Measurements from ENCODE around the gene MAP3K12. TPM values are rescaled to one million over a fixed set of nuclear protein-coding genes. Genes with fewer than 3 reads are reported as not detected.
A peak's percentile ranks its signal among the peaks of the same experiment; 100 is the strongest.

Gene MAP3K12
- total and polyA plus RNA-seq, 2 of the 13 experiments (the other 11 are each of a cell fraction or from before 2014, with no cell fraction given), result 0.20 to 1.1 TPM

- TF ChIP-seq SMYD3 (CRISPR knock-in tag; IDR thresholded peaks at IDR 0.05) (no peak), KLF12 (CRISPR knock-in tag; IDR thresholded peaks at IDR 0.05; ENCODE audit: borderline replicate concordance) (no peak), ZNF614 (CRISPR knock-in tag; IDR thresholded peaks at IDR 0.05; ENCODE audit: borderline replicate concordance) (peak; percentile 16; the same call in 1 of the 2 replicates), GZF1 (CRISPR knock-in tag; IDR thresholded peaks at IDR 0.05) (no peak), TEAD3 (CRISPR knock-in tag; optimal IDR thresholded peaks at IDR 0.05; ENCODE audit: borderline replicate concordance) (no peak), KDM5A (IDR thresholded peaks at IDR 0.05; ENCODE audit: borderline replicate concordance, low read length) (peak; percentile 56; the same call in 1 of the 2 replicates), HMG20B (CRISPR knock-in tag; conservative IDR thresholded peaks at IDR 0.05) (peak; percentile 56; the same call in 1 of the 2 replicates), ZNF615 (CRISPR knock-in tag; IDR thresholded peaks at IDR 0.05; ENCODE audit: borderline replicate concordance) (no peak), FOXK1 (CRISPR knock-in tag; IDR thresholded peaks at IDR 0.05; ENCODE audit: borderline replicate concordance, low read depth) (no peak), ZNF354B (CRISPR knock-in tag; IDR thresholded peaks at IDR 0.05) (no peak), ZBTB20 (CRISPR knock-in tag; IDR thresholded peaks at IDR 0.05; ENCODE audit: borderline replicate concordance, low read depth) (no peak), NBN (conservative IDR thresholded peaks at IDR 0.05) (no peak), ZSCAN5A (CRISPR knock-in tag; IDR thresholded peaks at IDR 0.05; ENCODE audit: borderline replicate concordance) (no peak), ZNF672 (CRISPR knock-in tag; IDR thresholded peaks at IDR 0.05) (no peak), PHF8 (CRISPR knock-in tag; IDR thresholded peaks at IDR 0.05) (peak; percentile 74; the same call in 1 of the 2 replicates), ARNTL (CRISPR knock-in tag; IDR thresholded peaks at IDR 0.05) (no peak), SIN3B (IDR thresholded peaks at IDR 0.05; ENCODE audit: low read length) (no peak), ZBTB1 (CRISPR knock-in tag; IDR thresholded peaks at IDR 0.05; ENCODE audit: borderline replicate concordance) (no peak), MLX (CRISPR knock-in tag; IDR thresholded peaks at IDR 0.05) (no peak), ZNF761 (CRISPR knock-in tag; conservative IDR thresholded peaks at IDR 0.05) (no peak), MXD3 (CRISPR knock-in tag; IDR thresholded peaks at IDR 0.05) (no peak), TFDP2 (CRISPR knock-in tag; IDR thresholded peaks at IDR 0.05) (no peak), ZEB1 (IDR thresholded peaks at IDR 0.05; ENCODE audit: insufficient replicate concordance, low read depth) (no peak), THRA (CRISPR knock-in tag; IDR thresholded peaks at IDR 0.05; ENCODE audit: borderline replicate concordance) (no peak), HNRNPL (IDR thresholded peaks at IDR 0.05; ENCODE audit: low read depth, low read length) (no peak), ZNF607 (CRISPR knock-in tag; IDR thresholded peaks at IDR 0.05; ENCODE audit: borderline replicate concordance) (no peak), ZC3H13 (CRISPR knock-in tag; IDR thresholded peaks at IDR 0.05) (no peak)
Measured at GRCh38 chr12:53441040-53441833, 58.0 kb downstream of the MAP3K12 start, which contains the start of gene PRR13 (continued).

Measured in HepG2 (cell line).